Measurements from ENCODE around the gene COL4A3. TPM values are rescaled to one million over a fixed set of nuclear protein-coding genes. Genes with fewer than 3 reads are reported as not detected.
"Not testable (repeated sequence)": the region's sequence is repeated elsewhere in the genome, so short reads cannot be mapped to it uniquely, and the experiment has no call there.

Gene COL4A3
- total RNA-seq, 1 donor from 2014 or later = 1.1 TPM

DNA sequence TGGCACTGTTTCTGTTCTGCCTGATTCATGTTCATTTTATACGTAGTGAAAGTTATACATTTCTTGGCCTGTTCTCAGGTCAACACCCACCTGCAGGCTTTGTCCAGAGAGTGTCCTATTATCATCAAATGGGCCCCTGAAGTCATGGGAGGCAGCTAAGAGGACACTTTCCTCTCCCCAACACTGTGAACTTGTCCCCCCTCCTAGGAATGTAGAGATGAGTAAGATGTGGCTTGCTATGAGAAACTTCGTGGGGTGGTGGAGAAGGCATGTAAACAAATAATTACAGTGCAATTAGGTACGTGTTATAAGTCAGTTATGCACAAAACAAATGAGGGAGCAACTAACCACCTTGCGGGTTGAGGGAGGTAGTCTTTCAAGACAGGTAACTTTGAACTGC is 57.9 kb downstream of the COL4A3 start:
- TF ChIP-seq, protein P1, sequence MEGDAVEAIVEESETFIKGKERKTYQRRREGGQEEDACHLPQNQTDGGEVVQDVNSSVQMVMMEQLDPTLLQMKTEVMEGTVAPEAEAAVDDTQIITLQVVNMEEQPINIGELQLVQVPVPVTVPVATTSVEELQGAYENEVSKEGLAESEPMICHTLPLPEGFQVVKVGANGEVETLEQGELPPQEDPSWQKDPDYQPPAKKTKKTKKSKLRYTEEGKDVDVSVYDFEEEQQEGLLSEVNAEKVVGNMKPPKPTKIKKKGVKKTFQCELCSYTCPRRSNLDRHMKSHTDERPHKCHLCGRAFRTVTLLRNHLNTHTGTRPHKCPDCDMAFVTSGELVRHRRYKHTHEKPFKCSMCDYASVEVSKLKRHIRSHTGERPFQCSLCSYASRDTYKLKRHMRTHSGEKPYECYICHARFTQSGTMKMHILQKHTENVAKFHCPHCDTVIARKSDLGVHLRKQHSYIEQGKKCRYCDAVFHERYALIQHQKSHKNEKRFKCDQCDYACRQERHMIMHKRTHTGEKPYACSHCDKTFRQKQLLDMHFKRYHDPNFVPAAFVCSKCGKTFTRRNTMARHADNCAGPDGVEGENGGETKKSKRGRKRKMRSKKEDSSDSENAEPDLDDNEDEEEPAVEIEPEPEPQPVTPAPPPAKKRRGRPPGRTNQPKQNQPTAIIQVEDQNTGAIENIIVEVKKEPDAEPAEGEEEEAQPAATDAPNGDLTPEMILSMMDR (conservative IDR thresholded peaks at IDR 0.05; ENCODE audit: low read depth, low read length) = no peak
- no peak for DNase-seq (ENCODE audit: low read depth)
- no peak overlapping the region for H3K4me3 ChIP-seq (ENCODE audit: low read depth, low read length)

- not testable (repeated sequence) for DNase-seq (ENCODE audit: low read depth); H3K4me3 ChIP-seq (ENCODE audit: low read depth, low read length)
Observed at GRCh38 chr2:227225641-227226040, 61.2 kb downstream of the COL4A3 start.

DNA sequence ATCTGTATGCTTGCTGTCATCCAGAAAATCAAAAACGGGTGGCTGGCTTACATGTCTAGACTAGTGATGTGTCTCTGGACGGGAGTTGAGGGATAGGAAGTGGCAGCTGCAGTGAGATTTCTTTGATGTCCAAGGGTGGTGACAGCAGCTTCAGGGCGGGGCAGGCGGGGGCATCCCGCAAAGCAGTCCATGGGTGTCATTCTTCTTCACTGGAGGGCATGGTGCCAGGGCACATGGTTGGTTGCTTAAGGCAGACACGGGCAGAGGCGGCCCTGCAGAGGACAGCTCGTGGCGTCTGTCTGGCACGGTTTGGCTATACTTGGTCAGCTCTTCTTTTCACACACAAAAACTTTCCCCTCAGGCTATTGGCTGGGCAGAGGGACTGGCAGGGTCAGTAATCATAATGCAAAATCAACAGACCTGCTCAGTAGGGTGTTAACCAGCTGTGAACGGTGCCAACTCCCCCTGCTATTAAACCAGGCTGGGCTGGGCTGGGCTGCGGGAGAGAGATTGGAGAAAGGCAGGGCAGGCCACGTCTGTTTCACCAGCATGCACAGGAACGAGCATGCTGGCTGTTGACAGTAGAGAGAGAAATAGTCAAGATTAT is 63.7 kb downstream of the COL4A3 start:
- peak overlapping the region; percentile 27 for H3K4me3 ChIP-seq (ENCODE audit: low read depth, low read length)
- TF ChIP-seq, protein P1 (conservative IDR thresholded peaks at IDR 0.05; ENCODE audit: low read depth, low read length) = no peak
- peak; percentile 30 for DNase-seq (ENCODE audit: low read depth)

- no peak for DNase-seq (ENCODE audit: low read depth)
- TF ChIP-seq, protein P1 (conservative IDR thresholded peaks at IDR 0.05; ENCODE audit: low read depth, low read length) = no peak
- H3K4me3 ChIP-seq (ENCODE audit: low read depth, low read length) = no peak overlapping the region
Observed at GRCh38 chr2:227230151-227230550, 65.7 kb downstream of the COL4A3 start.

DNA sequence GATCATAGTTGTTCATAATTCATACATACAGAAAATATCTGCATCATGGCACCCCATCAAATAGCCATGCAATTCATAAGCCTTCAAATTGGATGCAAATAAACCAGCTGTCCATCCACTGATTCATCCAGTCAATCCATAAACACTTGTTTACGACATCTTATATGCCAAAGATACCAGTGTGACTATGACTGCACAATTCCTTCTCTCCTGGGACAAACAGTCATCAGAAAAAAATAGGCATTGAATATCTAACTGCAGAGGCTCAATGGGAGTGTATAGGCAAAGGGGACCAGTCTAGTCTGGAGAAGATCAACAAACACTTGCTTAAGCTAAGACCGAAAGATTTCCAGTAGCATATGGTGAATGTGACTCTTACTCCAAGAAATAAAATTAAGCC is 70.0 kb downstream of the COL4A3 start:
- TF ChIP-seq, protein P1 (conservative IDR thresholded peaks at IDR 0.05; ENCODE audit: low read depth, low read length) = no peak
- no peak for DNase-seq (ENCODE audit: low read depth)
- no peak overlapping the region for H3K4me3 ChIP-seq (ENCODE audit: low read depth, low read length)

DNA sequence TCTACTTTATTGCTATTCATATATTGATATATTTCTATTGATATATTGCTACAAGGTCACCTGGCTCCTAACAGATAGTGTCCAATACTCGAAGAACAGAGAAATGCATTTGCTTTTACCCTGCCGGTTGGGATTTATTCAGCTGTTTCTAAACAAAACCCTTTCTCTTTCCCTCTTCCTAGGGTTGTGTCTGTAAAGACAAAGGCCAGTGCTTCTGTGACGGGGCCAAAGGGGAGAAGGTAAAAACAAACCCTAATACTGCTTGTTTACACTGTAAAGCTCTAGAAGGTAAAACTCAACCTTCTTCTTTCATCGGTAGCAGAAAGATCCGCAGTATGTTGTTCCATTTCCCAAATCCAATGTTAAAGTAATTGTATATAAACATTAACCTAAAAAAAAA is 73.4 kb downstream of the COL4A3 start:
- no peak for DNase-seq (ENCODE audit: low read depth)
- TF ChIP-seq, protein P1 (conservative IDR thresholded peaks at IDR 0.05; ENCODE audit: low read depth, low read length) = no peak
- no peak overlapping the region for H3K4me3 ChIP-seq (ENCODE audit: low read depth, low read length)

- TF ChIP-seq, protein P1 (conservative IDR thresholded peaks at IDR 0.05; ENCODE audit: low read depth, low read length) = peak; percentile 99
- H3K4me3 ChIP-seq (ENCODE audit: low read depth, low read length) = no peak overlapping the region
- DNase-seq (ENCODE audit: low read depth) = no peak
Observed at GRCh38 chr2:227238238-227239237, 74.1 kb downstream of the COL4A3 start.

Measured in epithelial cell of proximal tubule (primary cell).